ENCODE measurements around the gene RAB24. TPM values are rescaled to one million over a fixed set of nuclear protein-coding genes. Genes with fewer than 3 reads are reported as not detected.
A peak's percentile ranks its signal among the peaks of the same experiment; 100 is the strongest.

The RAB24 gene
- total and polyA plus RNA-seq, 4 experiments from 2014 or later = 13.3 to 20.5 (median 17.9) TPM

- peaks cover 47 to 84% (median 68%) of the 10 kb centered on the region in 4 donors for H3K4me1 Mint-ChIP-seq
- no peaks in the 10 kb centered on the region for H3K27me3 ChIP-seq (ENCODE audit: insufficient read depth, low read length)
- peaks cover 65% of the 10 kb centered on the region for H3K4me1 ChIP-seq (ENCODE audit: insufficient read depth, low read length)
- peak overlapping the region; percentile 51 for H3K27ac ChIP-seq (ENCODE audit: low read depth, low read length)
- intact Hi-C loops (cut with micrococcal nuclease) = loop anchor here (2.0 to 5.0 kb wide), 3 partner anchors 61 to 187 kb away; partner anchors contain the start of gene NSD1
- no peaks in the 10 kb centered on the region for H3K9me3 ChIP-seq (ENCODE audit: control insufficient read depth in 1 of 2, low read length in 2 of 2)
- peak in 1 of 5 donors; percentile 69 for DNase-seq
- CTCF ChIA-PET (ENCODE audit: partially characterized antibody) = interaction anchor here (0.7 to 4.8 kb wide), 9 partner anchors 9 to 200 kb away, joined by 3 to 16 read pairs (median 4); partner anchors contain the start of gene MXD3
- POLR2A ChIA-PET (ENCODE audit: partially characterized antibody) = interaction anchor here (0.6 to 5.1 kb wide), 6 partner anchors 9 to 168 kb away, joined by 3 to 31 read pairs (median 4); partner anchors contain the start of genes MXD3 and NSD1
- no peak overlapping the region for H3K4me3 ChIP-seq (ENCODE audit: low read length in 2 of 2)
- peaks cover 0 to 4% (median 0%) of the 10 kb centered on the region in 8 donors for H3K9me3 Mint-ChIP-seq
- H3K36me3 ChIP-seq (ENCODE audit: insufficient read depth, low read length) = peaks cover 3% of the 10 kb centered on the region
- H3K36me3 Mint-ChIP-seq = peaks cover 14 to 35% of the 10 kb centered on the region in 2 donors
- H3K4me3 Mint-ChIP-seq = peak overlapping the region; percentile 36 to 97 (median 92)
- no peaks in the 10 kb centered on the region for H3K27me3 Mint-ChIP-seq
- H3K27ac Mint-ChIP-seq = peak overlapping the region; percentile 82 to 90 (median 89)
Measured at GRCh38 chr5:177301503-177302165, 1.9 kb downstream of the RAB24 start.

DNA sequence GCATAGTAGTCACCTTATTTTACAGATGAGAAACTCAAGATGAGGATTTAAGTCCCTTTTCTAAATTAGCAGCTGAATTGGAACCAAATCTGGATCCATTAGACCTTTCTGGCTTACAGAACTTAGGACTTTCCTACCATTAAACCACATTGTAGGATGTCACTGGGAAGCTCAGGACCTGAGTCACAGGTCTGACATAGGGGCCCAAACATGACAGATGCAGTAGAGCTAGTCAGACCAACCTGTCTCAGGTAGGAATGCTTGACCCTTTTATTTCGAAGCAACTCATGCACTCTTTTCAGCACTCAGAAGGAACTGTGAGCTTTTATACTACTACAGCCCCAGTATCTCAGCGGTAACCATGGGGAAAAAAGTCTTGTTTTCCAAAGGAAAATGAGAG is 2.6 kb downstream of the RAB24 start:
- POLR2A ChIA-PET (ENCODE audit: partially characterized antibody) = interaction anchor here (1.1 to 5.1 kb wide), 5 partner anchors 10 to 167 kb away, joined by 3 to 31 read pairs (median 4); partner anchors contain the start of genes MXD3 and NSD1
- peaks cover 2% of the 10 kb centered on the region for H3K36me3 ChIP-seq (ENCODE audit: insufficient read depth, low read length)
- Mint-ChIP-seq H3K4me3 (peak overlapping the region in 7 of 8 donors; percentile 4 to 97 (median 75)), H3K27me3 (no peaks in the 10 kb centered on the region), H3K9me3 (peaks cover 0 to 4% (median 0%) of the 10 kb centered on the region in 8 donors), H3K4me1 (peaks cover 51 to 84% (median 70%) of the 10 kb centered on the region in 4 donors), H3K27ac (peak overlapping the region; percentile 63 to 98 (median 90)), H3K36me3 (peaks cover 15 to 35% of the 10 kb centered on the region in 2 donors)
- CTCF ChIA-PET (ENCODE audit: partially characterized antibody) = interaction anchor here (0.8 to 4.8 kb wide), 9 partner anchors 9 to 201 kb away, joined by 3 to 16 read pairs (median 4); partner anchors contain the start of gene MXD3
- H3K4me3 ChIP-seq (ENCODE audit: low read length in 2 of 2) = no peak overlapping the region
- DNase-seq = no peak
- H3K9me3 ChIP-seq (ENCODE audit: control insufficient read depth in 1 of 2, low read length in 2 of 2) = no peaks in the 10 kb centered on the region
- no peaks in the 10 kb centered on the region for H3K27me3 ChIP-seq (ENCODE audit: insufficient read depth, low read length)
- intact Hi-C loops (cut with micrococcal nuclease) = loop anchor here (5.0 kb wide), 2 partner anchors 61 to 169 kb away; partner anchors contain the start of gene NSD1
- peak overlapping the region; percentile 51 for H3K27ac ChIP-seq (ENCODE audit: low read depth, low read length)
- H3K4me1 ChIP-seq (ENCODE audit: insufficient read depth, low read length) = peaks cover 67% of the 10 kb centered on the region

GRCh38 chr5:177300236-177300880 is 3.2 kb downstream of the RAB24 start:
- ChIA-PET CTCF (ENCODE audit: partially characterized antibody) (interaction anchor here (0.8 to 4.8 kb wide), 6 partner anchors 10 to 187 kb away, joined by 3 to 16 read pairs (median 6); partner anchors contain the start of gene MXD3), POLR2A (ENCODE audit: partially characterized antibody) (interaction anchor here (1.5 to 5.1 kb wide), 2 partner anchors 11 to 167 kb away, joined by 7 to 31 read pairs; partner anchors contain the start of genes MXD3 and NSD1)
- intact Hi-C loops (cut with micrococcal nuclease) = loop anchor here (5.0 kb wide), 2 partner anchors 62 to 168 kb away; partner anchors contain the start of gene NSD1
- peaks cover 16 to 35% of the 10 kb centered on the region in 2 donors for H3K36me3 Mint-ChIP-seq
- peaks cover 0 to 4% (median 0%) of the 10 kb centered on the region in 8 donors for H3K9me3 Mint-ChIP-seq
- H3K27me3 Mint-ChIP-seq = no peaks in the 10 kb centered on the region
- Histone ChIP-seq H3K27me3 (ENCODE audit: insufficient read depth, low read length) (no peaks in the 10 kb centered on the region), H3K4me1 (ENCODE audit: insufficient read depth, low read length) (peaks cover 64% of the 10 kb centered on the region), H3K4me3 (ENCODE audit: low read length in 2 of 2) (no peak overlapping the region), H3K36me3 (ENCODE audit: insufficient read depth, low read length) (peaks cover 8% of the 10 kb centered on the region), H3K27ac (ENCODE audit: low read depth, low read length) (peak overlapping the region; percentile 51), H3K9me3 (ENCODE audit: control insufficient read depth in 1 of 2, low read length in 2 of 2) (no peaks in the 10 kb centered on the region)
- peak overlapping the region; percentile 89 to 98 (median 97) for H3K27ac Mint-ChIP-seq
- H3K4me3 Mint-ChIP-seq = peak overlapping the region; percentile 65 to 97 (median 77)
- H3K4me1 Mint-ChIP-seq = peaks cover 53 to 84% (median 71%) of the 10 kb centered on the region in 4 donors
- peak; percentile 55 to 87 (median 60) for DNase-seq

GRCh38 chr5:177299697-177300096 is 3.8 kb downstream of the RAB24 start:
- DNase-seq = no peak
- POLR2A ChIA-PET (ENCODE audit: partially characterized antibody) = interaction anchor here (5.1 kb wide), 1 partner anchor 11 kb away, joined by 31 read pairs; the partner anchor contains the start of gene MXD3
- H3K4me3 ChIP-seq (ENCODE audit: low read length in 2 of 2) = no peak overlapping the region
- H3K4me3 Mint-ChIP-seq = peak overlapping the region in 3 of 8 donors; percentile 23 to 70 (median 36)
- peaks cover 0 to 7% (median 0%) of the 10 kb centered on the region in 8 donors for H3K9me3 Mint-ChIP-seq
- H3K27ac Mint-ChIP-seq = peak overlapping the region; percentile 86 to 98 (median 90)
- intact Hi-C loops (cut with micrococcal nuclease) = loop anchor here (5.0 kb wide), 2 partner anchors 63 to 167 kb away; partner anchors contain the start of gene NSD1
- H3K4me1 Mint-ChIP-seq = peaks cover 51 to 84% (median 68%) of the 10 kb centered on the region in 4 donors
- peaks cover 15% of the 10 kb centered on the region for H3K36me3 ChIP-seq (ENCODE audit: insufficient read depth, low read length)
- peak overlapping the region; percentile 51 for H3K27ac ChIP-seq (ENCODE audit: low read depth, low read length)
- H3K9me3 ChIP-seq (ENCODE audit: control insufficient read depth in 1 of 2, low read length in 2 of 2) = no peaks in the 10 kb centered on the region
- CTCF ChIA-PET (ENCODE audit: partially characterized antibody) = interaction anchor here (1.1 to 7.9 kb wide), 4 partner anchors 10 to 185 kb away, joined by 4 to 42 read pairs (median 10); no protein-coding TSS in a partner anchor
- H3K27me3 ChIP-seq (ENCODE audit: insufficient read depth, low read length) = no peaks in the 10 kb centered on the region
- no peaks in the 10 kb centered on the region for H3K27me3 Mint-ChIP-seq
- H3K36me3 Mint-ChIP-seq = peaks cover 18 to 35% of the 10 kb centered on the region in 2 donors
- H3K4me1 ChIP-seq (ENCODE audit: insufficient read depth, low read length) = peaks cover 58% of the 10 kb centered on the region

- ChIA-PET CTCF (ENCODE audit: partially characterized antibody) (interaction anchor here (0.8 to 7.9 kb wide), 6 partner anchors 12 to 204 kb away, joined by 3 to 42 read pairs (median 4); no protein-coding TSS in a partner anchor), POLR2A (ENCODE audit: partially characterized antibody) (interaction anchor here (5.1 kb wide), 1 partner anchor 13 kb away, joined by 31 read pairs; the partner anchor contains the start of gene MXD3)
- Histone ChIP-seq H3K9me3 (ENCODE audit: control insufficient read depth in 1 of 2, low read length in 2 of 2) (no peaks in the 10 kb centered on the region), H3K27me3 (ENCODE audit: insufficient read depth, low read length) (no peaks in the 10 kb centered on the region), H3K36me3 (ENCODE audit: insufficient read depth, low read length) (peaks cover 31% of the 10 kb centered on the region), H3K27ac (ENCODE audit: low read depth, low read length) (no peak overlapping the region), H3K4me3 (ENCODE audit: low read length in 2 of 2) (no peak overlapping the region), H3K4me1 (ENCODE audit: insufficient read depth, low read length) (peaks cover 50% of the 10 kb centered on the region)
- Mint-ChIP-seq H3K36me3 (peaks cover 25 to 43% of the 10 kb centered on the region in 2 donors), H3K9me3 (peaks cover 0 to 6% (median 0%) of the 10 kb centered on the region in 8 donors), H3K4me3 (no peak overlapping the region), H3K27me3 (no peaks in the 10 kb centered on the region), H3K27ac (peak overlapping the region in 4 of 7 donors; percentile 24 to 89 (median 53)), H3K4me1 (peaks cover 47 to 71% (median 58%) of the 10 kb centered on the region in 4 donors)
- DNase-seq = no peak
- intact Hi-C loops (cut with micrococcal nuclease) = no loop called here
Measured at GRCh38 chr5:177297922-177298321, 5.6 kb downstream of the RAB24 start.

DNA sequence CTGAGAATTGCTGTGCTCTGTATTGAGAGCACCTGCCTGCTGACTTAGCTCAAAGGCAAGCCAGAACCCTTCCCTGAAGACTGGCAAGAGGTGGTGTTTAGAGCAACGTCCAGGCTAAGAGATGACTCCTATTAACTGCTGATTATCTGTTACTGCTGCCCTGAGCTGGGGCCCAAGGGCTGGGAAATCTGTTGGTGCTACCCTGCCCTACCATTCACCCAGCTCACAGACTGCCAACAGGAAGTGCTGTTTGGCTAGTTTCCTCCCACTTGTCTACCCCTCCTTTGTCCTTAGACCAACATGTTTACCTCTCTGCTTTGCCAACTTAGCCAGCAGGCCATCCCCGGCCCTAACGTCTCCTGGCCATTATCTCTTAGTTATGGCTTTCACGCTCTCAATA is 6.9 kb downstream of the RAB24 start:
- peaks cover 0 to 5% (median 0%) of the 10 kb centered on the region in 8 donors for H3K9me3 Mint-ChIP-seq
- DNase-seq = peak in 1 of 5 donors; percentile 38
- POLR2A ChIA-PET (ENCODE audit: partially characterized antibody) = interaction anchor here (0.7 to 1.1 kb wide), 2 partner anchors 11 to 13 kb away, joined by 3 read pairs; no protein-coding TSS in a partner anchor

More for the DNA sequence above, 6.9 kb downstream of the RAB24 start:
- Histone ChIP-seq H3K4me1 (ENCODE audit: insufficient read depth, low read length) (peaks cover 37% of the 10 kb centered on the region), H3K27ac (ENCODE audit: low read depth, low read length) (no peak overlapping the region), H3K4me3 (ENCODE audit: low read length in 2 of 2) (no peak overlapping the region), H3K27me3 (ENCODE audit: insufficient read depth, low read length) (no peaks in the 10 kb centered on the region), H3K36me3 (ENCODE audit: insufficient read depth, low read length) (peaks cover 44% of the 10 kb centered on the region), H3K9me3 (ENCODE audit: control insufficient read depth in 1 of 2, low read length in 2 of 2) (no peaks in the 10 kb centered on the region)
- no peaks in the 10 kb centered on the region for H3K27me3 Mint-ChIP-seq
- H3K4me3 Mint-ChIP-seq = peak overlapping the region in 4 of 8 donors; percentile 17 to 61 (median 37)
- H3K27ac Mint-ChIP-seq = peak overlapping the region; percentile 60 to 90 (median 84)
- intact Hi-C loops (cut with micrococcal nuclease) = no loop called here
- CTCF ChIA-PET (ENCODE audit: partially characterized antibody) = interaction anchor here (1.2 to 7.9 kb wide), 3 partner anchors 13 to 183 kb away, joined by 6 to 42 read pairs (median 6); no protein-coding TSS in a partner anchor
- peaks cover 38 to 57% of the 10 kb centered on the region in 2 donors for H3K36me3 Mint-ChIP-seq
- H3K4me1 Mint-ChIP-seq = peaks cover 36 to 57% (median 47%) of the 10 kb centered on the region in 4 donors

Data from CD4-positive, alpha-beta memory T cell (primary cell).